ENCODE measurements around the gene NDP. TPM values are rescaled to one million over a fixed set of nuclear protein-coding genes. Genes with fewer than 3 reads are reported as not detected.

The NDP gene
- total RNA-seq, 1 donor from 2014 or later = 27.3 TPM

DNA sequence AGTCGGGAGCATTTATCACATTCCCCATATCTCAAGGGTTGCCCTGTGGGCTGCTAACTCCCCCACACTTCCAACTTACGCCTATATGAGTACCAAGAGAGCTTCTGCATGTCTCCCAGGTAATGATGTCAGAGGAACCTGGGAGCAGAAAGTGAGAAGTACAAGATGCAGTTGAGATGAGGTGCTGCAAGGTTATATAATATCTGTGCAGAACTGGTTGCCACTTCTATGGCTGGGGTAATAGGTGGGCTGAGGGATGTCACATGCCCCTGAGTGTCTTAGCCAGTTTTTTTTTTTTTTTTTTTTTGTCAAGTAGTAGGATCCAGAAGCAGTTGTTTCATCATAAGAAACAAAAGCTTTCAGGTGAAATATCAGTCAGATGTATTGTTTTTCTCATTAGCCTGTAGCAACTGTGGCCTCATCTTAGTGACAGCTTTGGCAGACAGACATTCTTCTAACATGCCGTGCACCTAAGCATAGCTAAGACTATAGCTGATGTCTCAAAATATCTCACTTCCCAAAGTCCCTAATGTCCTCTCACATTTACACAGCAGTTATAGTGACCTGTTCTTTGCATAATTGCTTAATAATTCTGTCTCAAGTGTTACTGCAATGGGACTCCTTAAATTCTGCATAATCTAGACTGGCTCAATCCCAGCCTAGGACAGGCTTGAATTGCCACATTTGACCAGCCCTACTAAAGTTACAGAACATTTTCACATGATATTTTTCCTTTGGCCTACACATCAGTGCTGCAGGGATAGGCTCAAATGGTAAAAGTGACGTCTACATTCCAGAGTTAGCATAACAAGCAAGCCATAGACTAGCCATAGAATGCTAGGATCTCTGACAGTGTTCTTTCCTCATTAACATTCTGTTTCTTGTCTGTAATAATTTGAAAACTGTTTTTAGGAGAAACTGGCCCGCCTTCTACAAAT lies 73.0 kb downstream of the NDP start:
- DNase-seq (ENCODE audit: low spot score in 2 of 2) = no peak
- FAIRE-seq = no peak

Other genes starting within 250 kb of the NDP start
- gene MAOB, start 90.9 kb downstream of the NDP start, total RNA-seq = 4.9 TPM